ENCODE data around the gene NRARP.

DNA sequence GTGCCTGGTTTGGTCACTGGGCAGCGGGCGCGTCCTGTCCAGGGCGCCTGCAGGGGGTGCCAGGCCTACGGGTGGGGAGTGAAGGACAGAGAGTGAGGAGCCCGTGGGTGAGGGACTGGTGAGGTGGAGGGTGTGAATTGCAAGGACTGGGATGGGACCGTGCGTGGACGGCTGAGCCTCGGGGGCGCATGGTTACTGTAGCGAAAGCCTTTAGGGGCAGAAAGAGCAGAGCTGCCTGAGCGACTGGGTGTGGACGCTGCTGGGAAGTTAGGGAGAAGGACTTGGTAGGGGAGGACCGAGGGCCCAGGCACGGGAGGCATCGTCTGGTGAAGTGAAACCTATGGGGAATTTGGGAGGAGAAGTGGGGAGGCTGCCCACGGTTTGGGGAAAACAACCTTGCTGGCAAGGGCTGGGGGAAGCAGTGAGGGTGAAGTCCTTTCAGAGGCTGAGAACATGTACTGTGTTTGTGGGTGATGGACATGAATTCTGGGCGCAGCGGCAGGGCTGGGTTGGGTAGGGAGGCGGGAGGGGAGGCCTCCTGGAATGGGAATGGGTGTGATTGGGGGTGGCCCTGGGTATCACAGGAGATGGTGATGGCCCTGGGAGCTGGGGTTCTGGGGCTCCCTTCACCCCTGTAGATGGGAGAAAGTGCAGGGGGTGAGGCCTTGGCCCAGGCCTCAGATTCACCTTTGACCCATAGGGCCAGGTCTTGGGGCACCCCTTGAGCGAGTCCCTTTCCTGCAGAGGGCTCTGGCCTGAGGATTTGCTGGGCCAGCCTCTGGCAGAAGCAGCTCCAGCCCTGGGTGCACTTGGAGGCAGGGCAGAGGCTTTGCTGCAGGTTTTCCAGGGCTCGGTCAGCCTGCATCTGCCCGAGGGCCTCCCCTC lies 26.2 kb downstream of the NRARP start:
- TF ChIP-seq, protein P1, sequence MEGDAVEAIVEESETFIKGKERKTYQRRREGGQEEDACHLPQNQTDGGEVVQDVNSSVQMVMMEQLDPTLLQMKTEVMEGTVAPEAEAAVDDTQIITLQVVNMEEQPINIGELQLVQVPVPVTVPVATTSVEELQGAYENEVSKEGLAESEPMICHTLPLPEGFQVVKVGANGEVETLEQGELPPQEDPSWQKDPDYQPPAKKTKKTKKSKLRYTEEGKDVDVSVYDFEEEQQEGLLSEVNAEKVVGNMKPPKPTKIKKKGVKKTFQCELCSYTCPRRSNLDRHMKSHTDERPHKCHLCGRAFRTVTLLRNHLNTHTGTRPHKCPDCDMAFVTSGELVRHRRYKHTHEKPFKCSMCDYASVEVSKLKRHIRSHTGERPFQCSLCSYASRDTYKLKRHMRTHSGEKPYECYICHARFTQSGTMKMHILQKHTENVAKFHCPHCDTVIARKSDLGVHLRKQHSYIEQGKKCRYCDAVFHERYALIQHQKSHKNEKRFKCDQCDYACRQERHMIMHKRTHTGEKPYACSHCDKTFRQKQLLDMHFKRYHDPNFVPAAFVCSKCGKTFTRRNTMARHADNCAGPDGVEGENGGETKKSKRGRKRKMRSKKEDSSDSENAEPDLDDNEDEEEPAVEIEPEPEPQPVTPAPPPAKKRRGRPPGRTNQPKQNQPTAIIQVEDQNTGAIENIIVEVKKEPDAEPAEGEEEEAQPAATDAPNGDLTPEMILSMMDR (IDR thresholded peaks at IDR 0.05; ENCODE audit: low read length), result no peak
- TF ChIP-seq EZH2 (IDR thresholded peaks at IDR 0.05; ENCODE audit: borderline replicate concordance, low read length), result no peak

Measured in OCI-LY1 (cell line).